Activated CD4-positive, alpha-beta T cell treated with anti-CD3 and anti-CD28 coated beads, Interleukin-2, amount 50 U/mL, for 1 hour (primary cell): ENCODE data around the gene SUMF2.
"Not testable (repeated sequence)": the region's sequence is repeated elsewhere in the genome, so short reads cannot be mapped to it uniquely, and the experiment has no call there.

Experiments
- DNase-seq: peaks from one replicate; pipeline ENCODE4 v3.0.0-alpha.2; 2020

SUMF2 gene

DNA sequence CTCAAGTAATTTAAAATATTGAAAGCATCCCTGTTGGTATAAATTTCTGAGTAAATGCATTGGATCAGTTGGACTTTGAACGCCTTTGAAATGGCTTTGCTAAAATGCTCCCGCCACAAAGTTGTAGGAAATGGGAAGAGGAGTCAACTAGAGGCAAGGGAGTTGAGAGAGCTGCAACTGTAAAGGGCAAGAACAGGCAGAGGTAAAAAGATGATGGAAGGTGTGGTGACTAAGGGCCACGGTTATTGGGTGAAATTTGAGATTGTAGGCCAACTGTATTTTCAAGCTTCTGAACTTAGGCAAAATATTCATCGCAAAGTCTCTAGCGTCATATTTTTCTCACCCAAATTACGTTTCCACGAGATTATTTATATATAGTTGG lies 595 bp upstream of the SUMF2 start:
- no peak for DNase-seq

DNA sequence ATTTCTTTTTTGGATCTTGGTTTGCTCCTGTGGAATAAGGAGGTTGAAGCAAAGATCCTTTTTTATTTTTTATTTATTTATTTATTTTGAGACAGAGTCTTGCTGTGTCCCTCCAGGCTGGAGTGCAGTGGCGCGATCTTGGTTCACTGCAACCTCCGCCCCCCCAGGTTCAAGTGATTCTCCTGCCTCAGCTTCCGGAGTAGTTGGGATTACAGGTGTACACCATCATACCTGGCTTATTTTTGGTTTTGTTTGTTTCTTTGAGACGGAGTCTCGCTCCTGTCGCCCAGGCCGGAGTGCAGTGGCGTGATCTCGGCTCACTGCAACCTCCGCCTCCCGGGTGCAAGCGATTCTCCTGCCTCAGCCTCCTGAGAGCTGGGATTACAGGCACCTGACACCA lies 2.3 kb downstream of the SUMF2 start:
- not testable (repeated sequence) for DNase-seq

DNA sequence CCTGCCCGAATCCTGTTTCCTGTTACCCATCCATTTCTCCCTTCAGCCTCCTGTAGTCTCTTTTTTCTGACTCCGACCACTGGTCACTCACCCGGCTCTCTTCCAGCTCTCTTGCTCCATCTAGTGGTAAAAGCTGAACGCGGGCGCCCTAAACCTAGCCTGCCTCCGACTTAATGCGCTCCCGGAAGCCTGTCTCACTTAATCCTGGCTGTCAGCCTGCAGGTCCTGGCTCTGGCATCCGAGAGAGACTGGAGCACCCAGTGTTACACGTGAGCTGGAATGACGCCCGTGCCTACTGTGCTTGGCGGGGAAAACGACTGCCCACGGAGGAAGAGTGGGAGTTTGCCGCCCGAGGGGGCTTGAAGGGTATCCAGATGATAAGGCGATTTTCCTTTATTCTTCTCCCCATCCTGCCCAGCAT lies 10.3 kb downstream of the SUMF2 start:
- DNase-seq: peak; percentile 56

DNA sequence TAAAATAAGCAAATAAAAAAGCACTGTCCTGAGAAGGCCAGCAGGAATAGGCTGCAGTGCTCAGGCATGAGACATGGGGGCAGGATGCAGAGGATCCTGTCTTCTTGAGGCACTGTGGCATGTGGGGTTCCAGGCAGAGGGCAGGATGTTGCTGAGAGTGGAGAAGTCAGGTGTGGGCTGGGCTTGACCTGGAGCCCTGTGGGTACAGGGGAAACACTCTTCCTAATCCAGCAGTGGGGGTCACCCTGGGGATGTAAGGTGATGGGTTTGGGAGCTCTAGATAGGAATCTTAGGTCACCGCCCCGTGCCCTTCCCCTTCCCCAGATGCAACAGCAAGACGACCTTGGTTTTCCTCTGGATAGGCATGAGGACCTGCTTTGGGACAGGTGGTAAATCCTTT lies 13.6 kb downstream of the SUMF2 start:
- no peak for DNase-seq

DNA sequence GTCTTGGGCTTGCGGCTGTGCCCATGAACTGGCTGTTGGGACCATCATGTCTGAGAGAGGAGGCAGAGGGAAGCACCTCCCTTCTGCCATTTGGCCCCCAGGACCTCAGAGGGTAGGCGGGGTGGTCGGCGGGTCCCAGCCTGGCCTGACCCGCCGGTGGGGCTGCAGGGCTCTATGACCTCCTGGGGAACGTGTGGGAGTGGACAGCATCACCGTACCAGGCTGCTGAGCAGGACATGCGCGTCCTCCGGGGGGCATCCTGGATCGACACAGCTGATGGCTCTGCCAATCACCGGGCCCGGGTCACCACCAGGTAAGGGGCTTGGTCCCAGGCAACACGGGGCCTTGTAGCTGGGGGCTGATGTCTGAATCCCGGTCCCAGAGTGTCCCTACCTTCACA lies 14.1 kb downstream of the SUMF2 start:
- no peak for DNase-seq

DNA sequence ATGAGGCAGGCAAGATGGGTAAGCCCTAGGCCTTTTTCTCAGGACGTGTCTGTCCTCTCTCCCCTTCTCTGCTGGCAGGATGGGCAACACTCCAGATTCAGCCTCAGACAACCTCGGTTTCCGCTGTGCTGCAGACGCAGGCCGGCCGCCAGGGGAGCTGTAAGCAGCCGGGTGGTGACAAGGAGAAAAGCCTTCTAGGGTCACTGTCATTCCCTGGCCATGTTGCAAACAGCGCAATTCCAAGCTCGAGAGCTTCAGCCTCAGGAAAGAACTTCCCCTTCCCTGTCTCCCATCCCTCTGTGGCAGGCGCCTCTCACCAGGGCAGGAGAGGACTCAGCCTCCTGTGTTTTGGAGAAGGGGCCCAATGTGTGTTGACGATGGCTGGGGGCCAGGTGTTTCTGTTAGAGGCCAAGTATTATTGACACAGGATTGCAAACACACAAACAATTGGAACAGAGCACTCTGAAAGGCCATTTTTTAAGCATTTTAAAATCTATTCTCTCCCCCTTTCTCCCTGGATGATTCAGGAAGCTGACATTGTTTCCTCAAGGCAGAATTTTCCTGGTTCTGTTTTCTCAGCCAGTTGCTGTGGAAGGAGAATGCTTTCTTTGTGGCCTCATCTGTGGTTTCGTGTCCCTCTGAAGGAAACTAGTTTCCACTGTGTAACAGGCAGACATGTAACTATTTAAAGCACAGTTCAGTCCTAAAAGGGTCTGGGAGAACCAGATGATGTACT lies 15.5 kb downstream of the SUMF2 start:
- no peak for DNase-seq

DNA sequence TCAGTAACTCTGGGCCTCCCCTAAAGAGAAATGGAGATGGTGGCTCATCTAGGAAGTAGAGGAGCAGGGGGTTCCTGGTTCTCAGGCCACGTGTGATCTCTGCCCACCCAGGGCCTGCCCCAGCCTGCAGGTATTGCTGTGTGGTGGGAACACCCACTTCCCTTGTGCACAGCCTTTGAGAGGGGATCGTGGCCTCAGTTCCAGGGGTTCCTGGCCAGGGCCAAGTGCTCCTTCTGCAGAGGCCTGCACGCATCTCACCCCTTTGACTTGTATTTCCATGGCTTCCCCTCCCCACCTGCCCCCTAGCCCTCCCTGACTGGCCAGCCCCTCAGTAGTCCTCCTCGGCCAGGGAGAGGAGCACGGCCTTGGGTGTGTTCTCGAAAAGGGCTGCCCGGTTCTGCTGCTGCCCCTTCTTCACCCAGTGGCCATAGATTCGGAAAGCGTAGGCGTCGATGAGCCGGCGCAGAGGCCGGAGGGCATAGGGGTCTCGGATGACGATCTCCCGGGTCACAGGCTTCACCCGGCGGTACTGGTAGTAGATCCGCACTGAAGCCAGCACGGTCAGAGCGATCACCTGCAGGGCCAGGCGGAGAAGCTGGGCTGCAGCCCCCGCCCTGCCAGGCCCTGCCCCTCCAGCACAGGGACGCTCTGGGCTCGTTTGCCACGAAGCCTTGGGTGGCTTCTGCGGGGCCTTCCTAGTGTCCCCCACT lies 16.8 kb downstream of the SUMF2 start:
- DNase-seq: not testable (repeated sequence)

DNA sequence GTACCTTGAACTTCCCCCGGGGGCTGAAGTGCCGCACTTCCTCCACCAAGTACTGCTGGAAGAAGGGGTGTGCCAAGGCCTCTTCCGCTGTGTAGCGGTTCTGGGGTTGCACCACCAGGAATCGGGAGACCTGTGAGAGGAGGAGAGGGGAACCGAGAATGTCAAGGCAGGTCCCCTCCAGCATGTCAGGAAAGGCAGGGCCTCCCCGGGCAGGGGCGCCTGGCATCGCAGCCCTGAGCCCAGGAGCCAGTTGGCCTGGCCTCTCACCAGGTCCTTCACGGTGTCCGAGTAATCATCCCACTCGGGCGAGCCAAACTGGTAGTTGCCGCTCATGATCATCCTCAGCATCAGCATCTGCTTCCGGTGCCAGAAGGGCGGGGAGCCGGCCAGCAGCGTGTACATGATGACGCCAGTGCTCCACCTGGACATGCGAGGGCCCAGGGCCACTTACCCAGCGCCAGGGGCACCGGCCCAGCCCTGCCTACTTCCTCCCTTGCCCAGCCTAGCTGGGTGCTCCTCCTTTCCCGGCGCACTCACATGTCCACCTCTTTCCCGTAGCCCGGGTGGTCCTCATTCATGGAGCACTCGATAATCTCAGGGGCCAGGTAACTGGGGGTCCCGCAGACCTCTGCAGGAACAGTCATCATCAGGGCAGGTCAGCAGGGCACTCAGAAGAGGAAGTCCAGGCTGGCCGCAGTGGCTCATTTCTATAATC lies 17.7 kb downstream of the SUMF2 start:
- DNase-seq: no peak

DNA sequence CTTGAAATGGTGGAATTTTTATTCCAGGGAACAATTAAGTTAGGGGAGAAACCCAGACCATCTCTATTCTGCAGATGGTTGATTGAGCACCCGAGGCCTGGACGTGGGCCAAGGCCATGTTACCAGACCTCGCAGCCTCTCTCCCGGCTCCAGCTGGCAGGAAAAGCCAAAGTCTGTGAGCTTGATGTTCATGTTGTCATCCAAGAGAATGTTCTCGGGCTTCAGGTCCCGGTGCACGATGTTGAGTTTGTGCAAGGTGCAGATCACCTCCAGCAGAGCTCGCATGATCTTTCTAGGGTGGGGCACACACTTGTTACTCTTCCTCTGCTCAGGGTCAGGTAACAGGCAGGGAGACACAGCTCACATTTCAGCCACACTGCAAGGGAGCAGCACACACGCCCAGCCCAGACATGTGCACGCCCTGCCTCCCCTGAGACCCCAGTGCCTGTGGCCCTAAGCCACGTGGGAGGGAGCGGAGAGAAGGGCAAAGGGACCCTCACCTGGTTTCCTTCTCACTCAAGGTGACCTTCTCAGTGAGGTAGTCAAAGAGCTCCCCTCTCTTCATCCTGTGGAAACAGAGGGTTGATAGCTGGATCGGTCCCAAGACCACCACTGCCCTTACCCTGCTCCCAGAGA lies 19.2 kb downstream of the SUMF2 start:
- DNase-seq: no peak

DNA sequence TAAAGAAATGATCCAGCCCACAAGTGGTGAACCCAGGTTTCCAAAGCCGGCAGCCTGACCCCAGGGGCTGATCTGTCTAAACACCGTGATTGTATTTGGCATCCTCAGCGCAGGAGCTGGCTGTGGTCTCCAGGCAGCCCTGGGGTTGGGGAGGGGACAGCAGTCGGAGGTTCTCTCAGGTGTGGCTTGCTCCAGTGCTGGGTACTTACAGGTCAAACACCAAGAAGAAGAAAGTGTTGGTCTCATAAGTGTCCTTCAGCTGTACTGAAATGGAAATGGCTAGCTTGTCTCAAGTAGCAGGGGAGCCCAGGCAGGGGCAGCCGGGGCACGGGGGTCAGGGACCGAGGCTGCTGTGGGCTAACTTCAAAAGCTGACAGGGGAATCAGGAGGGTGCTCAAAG lies 22.7 kb downstream of the SUMF2 start:
- DNase-seq: no peak

DNA sequence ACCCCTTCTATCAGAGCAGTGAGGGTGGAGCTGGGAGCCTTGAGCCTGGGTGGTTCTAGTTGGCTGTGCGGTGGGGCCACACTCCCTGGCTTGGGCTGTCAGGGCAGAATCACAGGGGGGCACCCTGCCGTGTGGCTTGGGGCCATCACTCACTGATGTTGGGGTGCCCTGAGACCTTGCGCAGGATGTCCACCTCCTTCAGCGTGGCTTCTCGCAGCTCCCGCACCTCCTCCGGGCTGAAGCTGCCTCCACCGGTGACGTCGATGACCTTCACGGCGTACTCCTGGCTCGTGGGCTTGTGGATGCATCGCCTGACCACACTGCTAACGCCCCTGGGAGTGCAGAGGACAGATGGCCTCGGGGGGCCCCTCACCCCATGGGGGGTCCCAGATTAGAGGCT lies 23.4 kb downstream of the SUMF2 start:
- DNase-seq: no peak

DNA sequence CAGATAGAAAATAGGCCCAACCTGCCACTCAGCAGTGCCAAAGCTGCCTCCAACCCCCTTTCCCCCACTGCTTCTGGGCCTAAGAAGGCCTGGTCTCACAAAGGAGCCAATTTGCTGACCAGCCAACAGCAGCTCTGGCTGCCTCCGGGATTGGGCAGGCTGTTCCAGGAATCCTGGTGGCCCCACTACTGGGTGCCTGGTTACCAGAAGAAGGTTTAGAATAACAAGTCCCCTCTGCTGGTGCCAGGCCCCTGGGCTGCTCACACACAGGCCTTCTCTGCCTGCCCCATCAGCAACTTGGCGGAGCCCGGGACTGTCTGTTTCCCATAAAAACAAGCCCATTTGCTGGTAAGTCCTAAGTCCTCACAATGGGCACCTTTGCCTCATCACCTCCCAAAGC lies 27.5 kb downstream of the SUMF2 start:
- DNase-seq: no peak

DNA sequence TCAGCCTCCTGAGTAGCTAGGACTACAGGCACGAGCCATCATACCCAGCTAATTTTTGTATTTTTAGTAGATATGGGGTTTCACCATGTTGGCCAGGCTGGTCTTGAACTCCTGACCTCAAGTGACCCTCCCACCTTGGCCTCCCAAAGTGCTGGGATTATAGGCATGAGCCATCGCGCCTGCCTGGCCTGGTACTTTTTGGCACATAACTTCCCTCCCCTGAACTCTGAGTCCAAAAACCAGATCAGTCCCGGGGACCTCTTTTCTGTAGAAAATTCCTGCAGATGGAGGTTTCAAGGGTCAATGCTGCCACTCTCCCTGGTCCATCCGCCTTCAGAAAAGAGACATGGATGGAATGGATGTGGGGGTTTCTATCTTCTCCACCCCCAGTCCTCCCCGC lies 28.3 kb downstream of the SUMF2 start:
- not testable (repeated sequence) for DNase-seq

DNA sequence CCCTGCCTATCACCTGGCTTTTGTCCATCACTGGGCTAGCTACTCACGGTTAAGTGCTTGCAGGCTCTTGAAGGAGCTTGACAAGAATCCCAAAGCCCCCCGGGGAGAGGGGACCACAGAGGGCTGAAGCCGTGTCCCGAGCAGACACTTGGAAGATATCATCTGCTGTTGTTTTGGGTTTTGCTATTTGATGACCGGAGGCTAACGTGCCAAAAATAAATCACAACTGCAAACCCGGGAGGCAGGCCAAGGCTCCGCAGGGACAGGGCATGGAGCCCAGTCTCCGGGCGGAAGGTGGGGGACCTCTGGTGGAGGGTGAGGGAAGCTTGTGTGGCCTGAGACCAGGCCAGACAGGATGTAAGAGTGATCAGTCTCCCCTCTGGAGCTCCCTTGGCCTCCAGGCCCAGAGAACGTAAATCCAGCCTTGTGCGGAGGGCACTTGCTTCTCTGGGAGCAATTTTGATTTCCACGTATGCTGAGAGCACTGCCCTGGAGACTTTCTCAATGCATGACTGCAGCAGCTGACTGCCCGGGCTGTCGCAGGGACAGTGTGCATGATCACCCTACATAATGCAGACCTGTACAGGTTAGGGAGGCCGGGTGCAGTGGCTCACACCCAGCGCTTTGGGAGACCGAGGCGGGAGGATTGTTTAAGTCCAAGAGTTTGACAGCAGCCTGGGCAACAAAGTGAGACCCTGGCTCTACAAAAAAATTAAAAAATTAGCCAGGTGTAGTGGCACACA lies 28.9 kb downstream of the SUMF2 start, which contains the start of gene PHKG1:
PHKG1 (minus strand) TSS at position 164 of the 743 bp plus-strand sequence. CDS start 4,011 bp downstream, outside the sequence.
- no peak for DNase-seq

DNA sequence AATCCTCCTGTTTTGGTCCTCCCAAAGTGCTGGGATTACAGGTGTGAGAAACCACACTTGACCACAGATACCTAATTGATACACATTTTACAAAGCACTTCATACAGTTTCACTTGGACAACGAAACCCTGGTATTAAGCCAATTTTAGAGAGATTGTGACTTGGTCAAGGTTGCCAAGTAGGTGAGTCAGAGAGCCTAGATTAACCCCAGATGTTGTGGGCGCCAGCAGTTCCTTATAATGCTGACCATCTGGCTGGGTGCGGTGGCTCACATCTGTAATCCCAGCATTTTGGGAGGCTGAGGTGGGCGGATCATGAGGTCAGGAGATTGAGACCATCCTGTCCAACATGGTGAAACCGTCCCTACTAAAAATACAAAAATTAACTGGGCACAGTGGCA lies 33.6 kb downstream of the SUMF2 start:
- no peak for DNase-seq

DNA sequence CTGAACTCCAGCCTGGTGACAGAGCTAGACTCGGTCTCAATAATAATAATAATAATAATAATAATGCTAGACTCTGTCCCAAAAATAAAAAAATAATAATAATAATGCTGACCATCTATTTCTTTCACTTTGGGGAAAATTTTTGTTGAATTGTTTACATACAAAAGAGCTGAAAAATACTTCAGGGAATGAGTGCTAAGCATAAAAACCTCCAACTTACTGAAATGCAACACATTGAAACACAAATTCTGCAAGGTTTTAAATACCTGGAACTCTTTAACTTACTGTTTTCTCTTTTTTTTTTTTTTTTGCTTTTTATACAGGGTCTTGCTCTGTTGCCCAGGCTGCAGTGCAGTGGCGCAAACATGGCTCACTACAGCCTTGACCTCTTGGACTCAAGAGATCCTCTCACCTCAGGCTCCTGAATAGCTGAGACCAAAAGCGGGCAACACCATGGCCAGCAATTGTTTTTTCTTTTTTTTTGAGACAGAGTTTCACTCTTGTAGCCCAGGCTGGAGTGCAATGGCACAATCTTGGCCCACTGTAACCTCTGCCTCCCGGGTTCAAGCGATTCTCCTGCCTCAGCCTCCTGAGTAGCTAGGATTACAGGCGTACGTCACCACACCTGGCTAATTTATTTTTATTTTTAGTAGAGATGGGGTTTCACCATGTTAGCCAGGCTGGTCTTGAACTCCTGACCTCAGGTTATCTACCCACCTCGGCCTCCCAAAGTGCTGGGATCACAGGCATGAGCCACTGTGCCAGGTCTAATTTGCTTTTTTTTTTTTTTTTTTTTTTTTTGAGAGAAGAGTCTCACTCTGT lies 34.3 kb downstream of the SUMF2 start:
- DNase-seq: not testable (repeated sequence)

DNA sequence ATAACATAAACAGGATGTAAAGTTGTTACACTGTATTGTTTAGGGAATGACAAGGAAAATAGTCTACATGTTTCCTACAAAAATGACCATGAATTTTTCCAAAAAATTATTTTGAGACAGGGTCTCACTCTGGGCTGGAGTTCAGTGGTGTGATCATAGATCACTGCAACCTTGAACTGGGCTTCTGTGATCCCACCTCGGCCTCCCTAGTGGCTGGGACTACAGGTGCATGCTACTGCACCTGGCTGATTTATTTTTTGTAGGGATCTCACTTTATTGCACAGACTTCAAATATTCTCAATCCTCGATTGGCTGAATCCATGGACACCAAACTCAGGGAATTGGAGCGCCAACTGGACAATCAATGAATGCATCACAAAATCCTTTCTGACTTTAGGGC lies 35.6 kb downstream of the SUMF2 start:
- DNase-seq: no peak

DNA sequence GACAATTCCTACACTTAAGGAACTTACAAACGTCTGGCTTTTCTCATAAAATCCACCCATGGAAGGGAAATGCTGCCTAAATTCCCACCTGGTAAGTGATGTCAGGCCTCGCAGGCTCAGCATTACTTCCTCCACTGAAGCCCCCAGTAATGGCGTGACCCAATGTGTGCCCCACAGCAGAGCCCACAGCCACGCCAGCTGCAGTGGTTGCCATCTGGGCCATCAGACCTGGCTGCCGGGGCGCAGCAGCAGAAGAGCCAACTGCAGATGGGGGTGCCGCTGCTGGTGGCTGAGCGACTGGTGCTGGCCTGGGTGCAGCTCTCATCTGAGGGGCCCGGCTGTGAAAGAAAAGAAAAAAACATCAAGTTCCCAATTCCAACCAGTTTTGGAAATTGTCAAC lies 40.1 kb downstream of the SUMF2 start:
- not testable (repeated sequence) for DNase-seq

DNA sequence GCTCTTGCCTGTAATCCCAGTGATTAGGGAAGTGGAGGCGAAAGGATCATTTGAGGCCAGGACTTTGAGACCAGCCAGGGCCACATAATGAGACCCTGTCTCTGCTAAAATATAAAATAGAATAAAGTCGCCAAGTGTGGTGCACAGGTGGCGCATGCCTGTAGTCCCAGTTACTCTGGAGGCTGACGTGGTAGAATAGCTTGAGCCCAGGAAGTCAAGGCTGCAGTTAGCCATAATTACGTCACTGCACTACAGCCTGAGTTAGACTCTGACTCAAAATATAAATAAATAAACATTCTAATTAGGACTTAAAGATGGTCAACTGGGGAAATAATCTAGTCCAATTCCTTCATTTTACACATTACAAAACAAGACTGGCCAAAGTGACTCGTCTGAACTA lies 41.4 kb downstream of the SUMF2 start:
- DNase-seq: peak; percentile 37

DNA sequence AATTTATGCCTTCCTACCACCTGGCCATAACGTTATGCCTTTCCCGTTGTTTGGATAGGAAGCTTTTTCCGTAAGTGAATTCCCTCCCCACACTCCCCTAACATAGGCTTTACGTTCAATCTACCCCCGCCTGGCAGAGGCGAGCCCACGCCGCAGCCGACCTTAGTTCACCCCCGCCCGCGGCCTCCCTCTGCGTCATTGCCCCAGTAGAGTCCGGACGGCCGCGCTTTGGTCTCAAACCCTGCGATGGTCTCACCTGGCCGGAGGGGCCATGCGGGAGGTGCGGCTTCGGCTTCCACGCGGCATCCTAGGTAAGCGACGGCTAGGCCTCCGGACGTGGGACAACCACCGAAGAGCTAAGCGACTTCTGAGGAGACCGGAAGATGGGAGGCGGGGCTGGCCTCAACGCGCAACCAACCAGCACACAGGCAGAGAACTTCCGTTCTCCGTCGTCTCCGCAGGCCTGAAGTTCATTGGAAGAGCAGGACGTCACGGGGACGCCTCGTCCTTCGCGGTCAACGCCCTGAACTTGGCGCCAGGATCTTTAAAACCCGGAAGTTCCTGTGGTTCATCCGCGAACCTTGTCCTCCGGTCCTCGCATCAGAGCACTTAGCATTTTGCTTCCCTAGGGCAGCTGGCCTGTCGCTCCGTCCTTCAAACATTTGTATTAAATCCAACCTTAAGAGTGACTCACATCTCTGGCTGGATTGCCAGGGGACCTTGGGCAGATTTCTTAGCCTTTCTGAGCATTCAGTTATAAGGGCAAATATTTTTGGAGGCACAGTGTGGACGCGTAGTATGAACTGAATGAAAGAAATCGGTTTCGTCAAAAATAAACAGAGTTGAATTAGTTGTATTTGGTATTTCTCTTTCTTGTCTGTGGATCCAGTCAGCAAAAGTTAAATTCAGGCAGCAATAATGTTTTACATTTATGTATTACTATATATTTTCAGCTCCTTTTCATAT lies 42.3 kb downstream of the SUMF2 start, which contains the start of gene CHCHD2:
CHCHD2 (minus strand) TSS at position 369 of the 966 bp plus-strand sequence; CDS start at position 306, 63 bp downstream.
- peak; percentile 91 for DNase-seq

DNA sequence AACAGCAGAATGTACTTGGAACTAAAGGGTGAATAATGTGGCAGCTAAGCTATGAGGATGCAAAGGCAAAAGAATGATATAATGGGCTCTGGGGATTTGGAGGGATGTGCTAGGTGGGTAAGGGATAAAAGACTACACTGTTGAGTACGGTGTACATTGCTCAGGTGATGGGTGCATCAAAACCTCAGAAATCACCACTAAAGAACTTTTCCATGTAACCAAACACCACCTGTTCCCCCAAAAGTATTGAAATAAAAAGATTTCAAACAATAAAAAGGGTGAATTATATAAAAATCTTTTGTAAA lies 43.8 kb downstream of the SUMF2 start:
- DNase-seq: no peak
